ENCODE results near the gene CATSPER3.
"Not testable (repeated sequence)": the region's sequence is repeated elsewhere in the genome, so short reads cannot be mapped to it uniquely, and the experiment has no call there.

CATSPER3 gene

GRCh38 chr5:134975078-134975715 is 7.5 kb downstream of the CATSPER3 start:
- DNase-seq (ENCODE audit: low read depth), result no peak

GRCh38 chr5:134975843-134976242 is 8.1 kb downstream of the CATSPER3 start:
- DNase-seq (ENCODE audit: low read depth), result no peak

DNA sequence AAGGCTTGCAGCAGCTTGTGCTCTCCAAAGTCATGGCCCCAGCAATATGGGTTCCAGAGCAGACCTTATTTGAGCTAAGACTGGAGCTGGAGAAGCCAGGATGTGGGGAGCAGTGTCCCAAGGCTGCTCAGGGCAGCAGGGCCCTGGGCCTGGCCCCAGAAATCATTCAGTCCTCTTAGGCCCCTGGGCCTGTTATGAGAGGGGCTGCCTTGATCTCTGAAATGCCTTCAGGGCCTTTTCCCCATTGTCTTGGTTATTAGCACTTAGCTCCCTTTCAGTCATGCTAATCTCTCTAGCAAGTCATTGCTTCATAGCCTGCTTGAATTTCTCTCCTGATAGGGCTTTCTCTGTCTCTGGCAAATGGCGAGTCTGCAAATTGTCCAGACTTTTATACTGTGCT is 9.1 kb downstream of the CATSPER3 start:
- no peak for DNase-seq (ENCODE audit: low read depth)

DNA sequence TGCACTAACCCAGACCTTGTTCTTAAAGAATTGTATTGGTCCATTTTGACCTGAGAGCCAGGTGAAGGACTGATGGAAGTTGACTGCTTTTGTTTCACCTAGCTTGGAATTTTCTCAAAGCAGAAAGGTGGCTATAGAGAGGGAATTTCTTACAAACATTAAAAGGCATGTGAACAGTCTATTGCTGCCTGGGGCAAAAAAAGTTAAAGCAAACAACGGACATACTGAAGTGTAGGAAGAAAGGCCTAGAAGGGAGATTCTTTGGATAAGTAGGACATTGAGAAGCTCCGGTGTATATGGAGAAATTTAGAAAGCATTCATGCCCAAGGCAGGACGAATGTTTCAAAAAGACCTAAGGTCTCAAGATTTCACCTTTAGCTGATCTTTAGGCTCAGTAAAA is 11.7 kb downstream of the CATSPER3 start:
- no peak for DNase-seq (ENCODE audit: low read depth)

GRCh38 chr5:134982230-134982629 is 14.5 kb downstream of the CATSPER3 start:
- DNase-seq (ENCODE audit: low read depth), result no peak

DNA sequence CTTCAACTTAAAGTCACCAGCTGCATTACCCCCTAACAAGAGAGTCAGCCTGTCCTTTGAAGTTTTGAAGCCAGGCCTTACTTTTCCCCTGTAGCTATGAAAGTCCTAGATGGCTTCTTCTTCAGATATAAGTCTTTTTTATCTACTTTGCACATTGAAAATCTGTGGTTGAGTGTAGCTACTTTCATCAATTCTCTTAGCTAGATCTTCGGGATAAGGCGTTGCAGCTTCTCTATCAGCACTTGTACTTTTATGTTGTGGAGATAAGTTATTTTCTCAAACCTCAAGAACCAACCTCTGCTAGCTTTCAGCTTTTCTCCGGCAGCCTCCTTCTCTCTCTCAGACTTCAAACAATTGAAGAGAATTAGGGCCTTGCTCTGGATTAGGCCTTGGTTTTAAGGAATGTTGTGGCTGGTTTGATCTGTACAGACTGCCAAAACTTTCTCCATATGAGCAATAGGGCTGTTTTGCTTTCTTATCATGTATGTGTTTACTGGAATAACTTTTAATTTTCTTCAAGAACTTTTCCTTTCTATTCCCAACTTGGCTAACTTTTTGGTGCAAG is 21.6 kb downstream of the CATSPER3 start:
- DNase-seq (ENCODE audit: low read depth), result no peak

DNA sequence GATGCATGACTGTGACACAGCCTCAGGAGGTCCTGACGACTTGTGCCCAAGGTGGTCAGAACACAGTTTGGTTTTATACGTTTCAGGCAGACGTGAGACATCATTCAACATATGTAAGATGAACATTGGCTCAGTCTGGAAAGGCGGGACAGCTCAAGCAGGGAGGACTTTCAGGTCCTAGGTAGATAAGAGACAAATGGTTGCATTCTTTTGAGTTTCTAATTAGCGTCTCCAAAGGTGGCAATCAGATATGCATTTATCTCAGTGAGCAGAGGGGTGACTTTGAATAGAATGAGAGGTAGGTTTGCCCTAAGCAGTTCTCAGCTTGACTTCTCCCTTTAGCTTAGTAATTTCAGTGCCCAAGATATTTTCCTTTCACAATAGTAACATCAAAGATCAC is 22.5 kb downstream of the CATSPER3 start:
- not testable (repeated sequence) for DNase-seq (ENCODE audit: low read depth)

- no peak for DNase-seq (ENCODE audit: low read depth)
Measured at GRCh38 chr5:134992148-134992547, 24.4 kb downstream of the CATSPER3 start.

DNA sequence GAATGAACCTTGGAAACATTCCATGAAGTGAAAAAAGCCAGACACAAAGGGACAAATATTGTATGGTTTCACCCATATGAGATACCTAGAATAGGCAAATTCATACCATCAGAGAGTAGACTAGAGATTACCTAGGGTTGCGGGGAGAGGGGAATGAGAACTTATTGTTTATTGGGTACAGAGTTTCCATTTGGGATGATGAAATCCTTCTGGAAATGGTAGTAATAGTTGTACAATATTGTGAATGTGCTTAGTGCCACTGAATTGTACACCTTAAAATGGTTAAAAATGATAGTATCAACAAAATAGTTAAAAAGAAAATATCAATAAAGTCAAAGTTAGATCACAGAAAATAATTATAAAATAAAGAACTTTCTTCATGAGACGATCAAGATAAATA is 25.5 kb downstream of the CATSPER3 start:
- DNase-seq (ENCODE audit: low read depth), result no peak

DNA sequence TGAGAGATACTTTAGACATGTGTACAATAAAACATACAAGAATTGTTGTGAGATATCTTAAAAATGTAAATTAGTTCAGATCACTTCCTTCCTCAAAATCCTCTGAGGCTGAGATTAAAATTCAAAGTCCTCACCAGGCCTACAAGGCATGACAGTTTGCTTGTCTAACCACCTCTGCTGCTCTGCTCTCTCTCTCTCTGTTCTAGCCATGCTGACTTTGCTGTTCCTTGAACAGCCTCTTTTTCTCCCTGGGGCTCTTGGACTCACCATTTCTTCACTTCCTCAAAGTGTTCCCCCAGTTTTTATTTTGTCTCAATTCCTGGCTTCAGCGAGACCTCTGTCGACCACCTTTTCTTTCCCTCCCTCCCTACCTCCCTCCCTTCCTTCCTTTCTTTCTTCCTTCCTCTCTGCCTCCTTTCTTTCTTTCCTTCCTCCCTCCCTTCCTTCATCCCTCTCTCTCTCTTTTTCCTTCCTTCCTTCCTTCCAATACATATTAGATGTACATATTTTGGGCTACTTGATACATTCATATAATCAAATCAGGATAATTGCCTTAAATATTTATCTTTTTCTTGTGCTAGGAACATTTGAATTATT is 27.0 kb downstream of the CATSPER3 start:
- DNase-seq (ENCODE audit: low read depth), result no peak

DNA sequence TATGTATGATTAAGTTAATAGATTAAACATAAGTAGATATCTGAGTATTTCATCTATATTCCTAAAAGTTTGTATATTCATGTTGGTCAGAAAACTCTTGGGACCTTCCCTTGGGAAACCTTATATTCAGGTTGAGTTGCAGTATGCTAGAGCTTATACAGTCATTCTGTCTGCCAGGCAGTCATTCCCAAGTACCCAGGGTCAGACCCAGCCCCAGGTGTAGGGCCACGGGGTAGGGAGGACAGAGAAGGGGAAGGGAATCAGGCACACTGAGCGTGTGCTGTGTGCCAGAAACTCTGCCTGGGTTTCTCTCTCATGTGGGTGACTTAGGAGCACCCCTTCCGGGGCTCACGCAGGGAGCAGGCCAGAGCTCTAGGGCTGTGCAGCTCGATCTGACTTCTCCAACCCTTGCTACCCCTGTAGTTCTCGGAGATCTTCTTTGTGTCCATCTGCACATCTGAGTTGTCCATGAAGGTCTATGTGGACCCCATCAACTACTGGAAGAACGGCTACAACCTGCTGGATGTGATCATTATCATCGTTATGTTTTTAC is 28.2 kb downstream of the CATSPER3 start:
- DNase-seq (ENCODE audit: low read depth), result no peak

DNA sequence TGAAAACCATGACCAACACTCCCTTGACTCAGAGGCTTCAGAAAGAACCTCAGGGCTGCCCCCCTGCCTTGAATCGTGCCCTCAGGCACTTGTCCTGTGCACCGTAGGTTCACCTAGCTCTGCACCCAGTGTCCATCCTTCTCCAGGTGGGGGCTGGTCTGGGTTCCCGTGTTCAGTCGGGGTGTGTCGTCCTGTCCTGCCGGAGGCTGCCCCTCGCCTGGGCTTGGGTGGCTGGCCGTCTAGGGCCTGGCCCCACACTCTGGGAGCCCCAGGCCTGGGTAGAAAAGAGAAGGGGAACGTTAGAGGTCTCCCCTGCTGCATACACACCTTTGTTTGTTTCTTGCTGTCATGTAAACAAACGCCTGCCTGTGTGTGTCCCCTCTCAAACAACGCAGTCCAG is 29.3 kb downstream of the CATSPER3 start:
- no peak for DNase-seq (ENCODE audit: low read depth)

DNA sequence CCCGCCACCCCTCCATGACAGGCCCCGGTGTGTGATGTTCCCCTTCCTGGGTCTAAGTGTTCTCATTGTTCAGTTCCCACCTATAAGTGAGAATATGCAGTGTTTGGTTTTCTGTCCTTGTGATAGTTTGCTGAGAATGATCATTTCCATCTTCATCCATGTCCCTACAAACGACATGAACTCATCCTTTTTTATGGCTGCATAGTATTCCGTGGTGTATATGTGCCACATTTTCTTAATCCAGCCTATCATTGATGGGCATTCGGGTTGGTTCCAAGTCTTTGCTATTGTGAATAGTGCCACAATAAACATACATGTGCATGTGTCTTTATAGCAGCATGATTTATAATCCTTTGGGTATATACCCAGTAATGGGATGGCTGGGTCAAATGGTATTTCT is 30.4 kb downstream of the CATSPER3 start:
- not testable (repeated sequence) for DNase-seq (ENCODE audit: low read depth)

DNA sequence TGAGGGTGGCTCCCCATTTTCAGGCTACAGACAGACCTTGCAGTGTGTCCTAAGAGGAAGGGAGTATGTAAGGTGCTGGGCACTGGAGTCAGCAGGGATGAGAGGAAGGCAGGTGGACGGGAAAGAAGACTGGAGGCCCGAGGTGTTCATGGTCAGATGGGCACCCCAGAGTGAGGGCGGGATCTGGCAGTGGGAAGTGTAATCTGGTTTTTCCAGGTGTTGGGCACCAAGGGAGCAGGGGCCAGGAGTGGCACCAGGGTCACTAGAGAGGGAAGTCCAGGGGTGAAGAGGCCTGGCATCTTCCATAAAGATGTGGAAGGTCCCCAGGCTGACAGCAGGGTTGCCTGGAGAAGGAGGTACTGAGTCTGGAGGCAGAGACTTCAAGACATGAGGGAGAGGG is 36.7 kb downstream of the CATSPER3 start:
- DNase-seq (ENCODE audit: low read depth), result no peak

- DNase-seq (ENCODE audit: low read depth), result no peak
Measured at GRCh38 chr5:135005076-135005475, 37.4 kb downstream of the CATSPER3 start.

- no peak for DNase-seq (ENCODE audit: low read depth)
Measured at GRCh38 chr5:135007305-135007704, 39.6 kb downstream of the CATSPER3 start.

GRCh38 chr5:135007749-135008363 is 40.1 kb downstream of the CATSPER3 start:
- DNase-seq (ENCODE audit: low read depth), result no peak

GRCh38 chr5:135008556-135008955 is 40.8 kb downstream of the CATSPER3 start:
- DNase-seq (ENCODE audit: low read depth), result no peak

- no peak for DNase-seq (ENCODE audit: low read depth)
Measured at GRCh38 chr5:135008981-135009735, 41.5 kb downstream of the CATSPER3 start.

GRCh38 chr5:135009736-135010501 is 42.2 kb downstream of the CATSPER3 start:
- DNase-seq (ENCODE audit: low read depth), result no peak

DNA sequence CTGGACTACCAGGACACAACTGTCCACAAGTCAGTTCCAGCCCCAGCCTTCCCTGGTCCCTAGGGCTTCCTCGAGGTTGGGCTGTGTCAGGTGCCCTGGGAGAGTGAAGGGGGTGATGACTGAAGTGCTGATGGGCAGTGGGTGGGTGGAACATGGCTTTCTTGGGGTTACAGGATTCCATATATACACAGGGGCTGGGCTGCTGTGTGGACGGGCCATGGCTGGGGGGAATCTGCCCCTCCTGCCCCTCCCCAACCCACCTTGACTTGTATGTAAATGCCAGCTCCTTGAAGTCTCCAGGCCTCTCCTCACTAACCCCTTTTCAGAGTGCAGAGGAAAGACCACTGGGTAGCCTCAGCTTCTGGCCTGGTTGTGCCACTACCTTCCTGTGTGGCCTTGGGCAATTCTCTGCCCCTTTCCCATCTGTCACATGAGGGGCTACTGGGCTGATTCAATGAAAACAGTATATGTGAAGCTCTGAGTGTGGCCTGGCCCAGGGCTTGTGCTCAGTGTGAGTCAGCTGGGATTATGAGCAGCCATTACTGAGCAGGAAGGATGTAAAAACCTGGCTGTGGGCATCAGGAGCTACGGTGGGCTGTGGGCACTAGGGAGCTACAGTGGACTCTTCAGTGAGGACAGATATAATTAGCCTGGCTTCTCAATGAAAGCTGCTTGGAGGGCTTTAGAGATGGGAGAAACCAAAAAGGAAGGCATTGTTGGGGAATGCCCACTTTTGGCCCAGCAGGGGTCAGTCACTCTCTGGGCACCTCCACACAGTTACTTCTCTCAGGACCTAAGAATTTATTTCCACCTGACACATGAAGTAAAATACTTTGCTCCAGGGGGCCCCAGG is 43.0 kb downstream of the CATSPER3 start:
- DNase-seq (ENCODE audit: low read depth), result no peak

Measured in GM04503 (cell line).